ENCODE measurements around the gene ASXL3.

- no peak for TF ChIP-seq SIN3A (IDR thresholded peaks at IDR 0.05; ENCODE audit: borderline replicate concordance, insufficient read depth, low read length)
- TF ChIP-seq TAF1 (IDR thresholded peaks at IDR 0.05; ENCODE audit: borderline replicate concordance, insufficient read depth, low read length), result no peak
- no peak for TF ChIP-seq POLR2AphosphoS5 (IDR thresholded peaks at IDR 0.05; ENCODE audit: low read depth, low read length)
- no peak for TF ChIP-seq REST (IDR thresholded peaks at IDR 0.05; ENCODE audit: insufficient read depth in 1 of 2, low read depth in 2 of 2, low read length in 2 of 2)
- no peak for TF ChIP-seq FOXP2 (optimal IDR thresholded peaks at IDR 0.05; ENCODE audit: borderline replicate concordance, extremely low read depth, extremely low read length, insufficient read depth)
These were observed 69.3 kb downstream of the ASXL3 start for GRCh38 chr18:33647365-33647764.

Data from PFSK-1 (cell line).